ENCODE measurements around the gene POLR1A.

DNA sequence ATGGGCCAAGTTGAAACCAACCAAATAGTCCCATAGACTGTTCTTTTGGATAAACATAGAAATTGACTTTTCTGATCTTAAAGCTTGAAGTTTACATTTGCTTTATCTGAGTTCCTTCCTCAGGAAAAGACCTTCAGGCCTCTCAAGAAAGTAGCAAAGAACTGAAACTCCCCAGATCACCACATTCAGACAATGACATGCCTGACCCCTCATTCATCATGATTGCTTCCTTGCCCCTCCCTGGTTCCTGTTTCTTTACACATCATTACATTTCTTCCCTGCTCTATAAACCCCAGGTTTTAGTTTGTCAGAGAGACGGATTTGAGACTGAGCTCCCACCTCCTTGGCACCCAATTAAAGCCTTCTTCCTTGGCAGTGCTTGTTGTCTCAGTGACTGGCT is 133.3 kb downstream of the POLR1A start:
- TF ChIP-seq, protein P1, sequence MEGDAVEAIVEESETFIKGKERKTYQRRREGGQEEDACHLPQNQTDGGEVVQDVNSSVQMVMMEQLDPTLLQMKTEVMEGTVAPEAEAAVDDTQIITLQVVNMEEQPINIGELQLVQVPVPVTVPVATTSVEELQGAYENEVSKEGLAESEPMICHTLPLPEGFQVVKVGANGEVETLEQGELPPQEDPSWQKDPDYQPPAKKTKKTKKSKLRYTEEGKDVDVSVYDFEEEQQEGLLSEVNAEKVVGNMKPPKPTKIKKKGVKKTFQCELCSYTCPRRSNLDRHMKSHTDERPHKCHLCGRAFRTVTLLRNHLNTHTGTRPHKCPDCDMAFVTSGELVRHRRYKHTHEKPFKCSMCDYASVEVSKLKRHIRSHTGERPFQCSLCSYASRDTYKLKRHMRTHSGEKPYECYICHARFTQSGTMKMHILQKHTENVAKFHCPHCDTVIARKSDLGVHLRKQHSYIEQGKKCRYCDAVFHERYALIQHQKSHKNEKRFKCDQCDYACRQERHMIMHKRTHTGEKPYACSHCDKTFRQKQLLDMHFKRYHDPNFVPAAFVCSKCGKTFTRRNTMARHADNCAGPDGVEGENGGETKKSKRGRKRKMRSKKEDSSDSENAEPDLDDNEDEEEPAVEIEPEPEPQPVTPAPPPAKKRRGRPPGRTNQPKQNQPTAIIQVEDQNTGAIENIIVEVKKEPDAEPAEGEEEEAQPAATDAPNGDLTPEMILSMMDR (conservative IDR thresholded peaks at IDR 0.05; ENCODE audit: low read length), result no peak
- no peak for TF ChIP-seq EZH2phosphoT487 (IDR thresholded peaks at IDR 0.05; ENCODE audit: borderline replicate concordance)

Measured in Loucy (cell line).